OCI-LY7 (cell line): ENCODE results near the gene MIAT. TPM values are rescaled to one million over a fixed set of nuclear protein-coding genes. Genes with fewer than 3 reads are reported as not detected.

Source experiments
- BruUV-seq: library from RNA; stranded (reverse); fragments of 400-500 nt; replicated peaks from 2 replicates; lab custom pipeline; 2021; lab: Mats Ljungman, UMichigan
- CTCF ChIA-PET: fragments of 300-600 bp; sonication (Branson Sonifier 250); formaldehyde crosslinking; loops from one replicate; lab custom pipeline; 2022; ENCODE audit warnings: antibody characterized with exemption; ENCODE audit not compliant: unreplicated experiment; lab: Charles Lee
- POLR2A ChIA-PET: fragments of 300-600 bp; sonication (Branson Sonifier 250); formaldehyde crosslinking; loops from one replicate; lab custom pipeline; 2022; ENCODE audit warnings: antibody characterized with exemption; lab: Charles Lee
- DNase-seq: peaks from one replicate; pipeline ENCODE4 v3.0.0-alpha.2; 2015; ENCODE audit warnings: low spot score
- H2AFZ ChIP-seq: fragments of 200-600 bp; sonication (generic), shearing (Covaris generic); 2 replicates; pipeline ENCODE4 v1.6.1; 2014; ENCODE audit warnings: mild to moderate bottlenecking, antibody characterized with exemption, low read length, moderate library complexity
- H3K27ac ChIP-seq: fragments of 200-600 bp; sonication (generic); 2 replicates; pipeline ENCODE4 v1.5.1; 2014; ENCODE audit warnings: mixed run types, low read depth, mild to moderate bottlenecking, moderate library complexity, low read length, inconsistent platforms; ENCODE audit not compliant: poor library complexity, severe bottlenecking
- H3K36me3 ChIP-seq: fragments of 200-600 bp; sonication (generic); 2 replicates; pipeline ENCODE4 v1.6.1; 2014; ENCODE audit warnings: mild to moderate bottlenecking, antibody characterized with exemption, low read length, moderate library complexity, mixed read lengths; ENCODE audit not compliant: insufficient read depth
- H3K4me1 ChIP-seq: fragments of 200-600 bp; sonication (generic); 2 replicates; pipeline ENCODE4 v1.5.1; 2014; ENCODE audit warnings: mild to moderate bottlenecking, low read length; ENCODE audit not compliant: insufficient read depth, poor library complexity, severe bottlenecking
- H3K4me2 ChIP-seq: fragments of 200-600 bp; sonication (generic); 2 replicates; pipeline ENCODE4 v1.6.1; 2014; ENCODE audit warnings: mild to moderate bottlenecking, low read length
- H3K4me3 ChIP-seq: fragments of 200-600 bp; sonication (generic); 2 replicates; pipeline ENCODE4 v1.5.1; 2014; ENCODE audit warnings: mild to moderate bottlenecking, low read depth, low read length; ENCODE audit not compliant: poor library complexity, severe bottlenecking
- H3K79me2 ChIP-seq: fragments of 200-600 bp; sonication (generic); 2 replicates; pipeline ENCODE4 v1.6.1; 2016; ENCODE audit warnings: low read depth, mild to moderate bottlenecking, low read length, moderate library complexity, mixed read lengths; ENCODE audit not compliant: insufficient read depth
- H3K9me2 ChIP-seq: fragments of 200-600 bp; sonication (generic); 2 replicates; pipeline ENCODE4 v1.6.1; 2016; ENCODE audit warnings: mild to moderate bottlenecking, low read length, mixed read lengths; ENCODE audit not compliant: insufficient read depth
- H3K9me3 ChIP-seq: fragments of 200-600 bp; sonication (generic); 2 replicates; pipeline ENCODE4 v1.6.1; 2014; ENCODE audit warnings: mild to moderate bottlenecking, mixed run types, low read length, mixed read lengths
- H4K20me1 ChIP-seq: fragments of 200-600 bp; sonication (generic); 2 replicates; pipeline ENCODE4 v1.6.1; 2014; ENCODE audit warnings: mild to moderate bottlenecking, antibody characterized with exemption, low read length, moderate library complexity, mixed read lengths; ENCODE audit not compliant: insufficient read depth
- EZH2phosphoT487 ChIP-seq: fragments of 200-600 bp; sonication (generic); IDR thresholded peaks from 2 replicates; pipeline ENCODE4 v1.6.1; 2018; ENCODE audit warnings: low read depth, borderline replicate concordance, mild to moderate bottlenecking, mixed run types, antibody characterized with exemption, low read length, moderate library complexity, mixed read lengths
- intact Hi-C: fragments of 100-400 bp; cut with micrococcal nuclease; formaldehyde crosslinking; loops from one replicate; pipeline ENCODE4 v1.10.0; 2022; ENCODE audit not compliant: unreplicated experiment
- total RNA-seq, 2 experiments: library from RNA; depleted of rRNA in 1 of 2; stranded (reverse); fragments of >200 nt in 1 of 2; shearing (Covaris generic) in 1 of 2; gene quantifications; 2 replicates each; pipeline ENCODE4 v1.2.3, GENCODE V29; 2014 to 2022
- TF ChIP-seq, protein P1 (sequence below): fragments of 200-600 bp; sonication (generic); conservative IDR thresholded peaks from 2 replicates; pipeline ENCODE4 v1.5.1; 2014; ENCODE audit warnings: mild to moderate bottlenecking, antibody characterized with exemption, low read length, moderate library complexity, mixed read lengths

Gene MIAT
- total RNA-seq, 2 experiments from 2014 or later: 4.1 to 8.7 TPM

DNA sequence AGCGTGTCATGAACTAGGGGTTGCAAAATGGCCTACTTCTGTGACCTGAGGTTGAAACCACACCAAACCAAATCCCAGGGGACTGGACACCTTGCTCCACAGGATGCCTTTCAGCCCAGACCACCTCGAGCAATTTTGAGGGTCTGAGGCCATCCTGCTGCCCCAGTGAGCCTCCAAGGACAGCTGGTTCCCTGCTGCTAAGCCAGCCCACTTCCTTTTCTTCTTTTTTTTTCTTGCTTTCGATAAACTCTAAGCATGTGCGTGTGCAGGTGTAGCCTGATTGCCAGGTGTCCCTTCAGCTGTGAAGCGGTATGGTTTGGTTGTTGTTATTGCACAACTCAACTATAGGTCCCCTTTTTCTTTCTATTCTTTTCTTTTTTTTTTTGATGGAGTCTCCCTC lies 42.2 kb upstream of the MIAT start:
- H3K27ac ChIP-seq: peak overlapping the region; percentile 42
- no peaks in the 10 kb centered on the region for H3K36me3 ChIP-seq
- peak; percentile 92 for DNase-seq
- ChIA-PET POLR2A (no interaction called here), CTCF (no interaction called here)
- intact Hi-C loops: loop anchor here (1.0 kb wide), 1 partner anchor 80 kb away; no protein-coding TSS in a partner anchor
- no peaks in the 10 kb centered on the region for H3K9me2 ChIP-seq
- no peak for TF ChIP-seq EZH2phosphoT487
- TF ChIP-seq, protein P1, sequence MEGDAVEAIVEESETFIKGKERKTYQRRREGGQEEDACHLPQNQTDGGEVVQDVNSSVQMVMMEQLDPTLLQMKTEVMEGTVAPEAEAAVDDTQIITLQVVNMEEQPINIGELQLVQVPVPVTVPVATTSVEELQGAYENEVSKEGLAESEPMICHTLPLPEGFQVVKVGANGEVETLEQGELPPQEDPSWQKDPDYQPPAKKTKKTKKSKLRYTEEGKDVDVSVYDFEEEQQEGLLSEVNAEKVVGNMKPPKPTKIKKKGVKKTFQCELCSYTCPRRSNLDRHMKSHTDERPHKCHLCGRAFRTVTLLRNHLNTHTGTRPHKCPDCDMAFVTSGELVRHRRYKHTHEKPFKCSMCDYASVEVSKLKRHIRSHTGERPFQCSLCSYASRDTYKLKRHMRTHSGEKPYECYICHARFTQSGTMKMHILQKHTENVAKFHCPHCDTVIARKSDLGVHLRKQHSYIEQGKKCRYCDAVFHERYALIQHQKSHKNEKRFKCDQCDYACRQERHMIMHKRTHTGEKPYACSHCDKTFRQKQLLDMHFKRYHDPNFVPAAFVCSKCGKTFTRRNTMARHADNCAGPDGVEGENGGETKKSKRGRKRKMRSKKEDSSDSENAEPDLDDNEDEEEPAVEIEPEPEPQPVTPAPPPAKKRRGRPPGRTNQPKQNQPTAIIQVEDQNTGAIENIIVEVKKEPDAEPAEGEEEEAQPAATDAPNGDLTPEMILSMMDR: no peak
- peak overlapping the region; percentile 55 for H3K4me2 ChIP-seq
- H3K4me1 ChIP-seq: peaks cover 53% of the 10 kb centered on the region
- no TSS peak for BruUV-seq
- H3K9me3 ChIP-seq: no peaks in the 10 kb centered on the region
- H4K20me1 ChIP-seq: no peaks in the 10 kb centered on the region
- no peak overlapping the region for H3K4me3 ChIP-seq
- no peak overlapping the region for H2AFZ ChIP-seq
- no peaks in the 10 kb centered on the region for H3K79me2 ChIP-seq

DNA sequence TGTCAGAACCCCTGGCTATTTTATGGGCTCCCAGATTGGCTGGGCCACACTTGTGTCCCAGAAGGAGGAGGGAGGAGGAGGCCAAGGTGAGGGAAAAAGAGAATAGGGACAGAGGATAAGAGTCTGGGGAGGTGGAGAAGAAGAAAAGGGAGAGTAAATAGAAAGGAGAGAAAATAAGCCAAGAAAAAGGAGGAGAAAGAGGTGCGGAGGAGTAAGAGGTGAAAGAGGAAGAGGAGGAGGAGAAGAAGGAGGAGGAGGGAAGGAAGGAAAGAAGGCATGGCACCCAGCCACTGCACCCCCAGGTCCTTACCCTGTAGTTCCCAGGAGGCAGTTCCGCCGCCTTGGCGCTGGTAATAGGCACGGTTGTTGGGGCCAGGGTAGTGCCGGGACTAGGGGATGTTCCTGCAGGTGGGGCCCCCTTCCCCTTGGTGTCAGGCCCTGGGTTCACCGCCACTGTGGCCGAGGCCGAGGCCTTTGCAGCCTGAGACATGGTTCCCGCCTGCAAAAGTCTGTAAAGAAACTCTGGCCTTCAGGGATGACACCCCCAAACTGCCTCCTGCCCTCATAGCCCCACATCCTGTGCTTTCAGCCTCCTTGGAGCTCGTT lies 41.5 kb upstream of the MIAT start:
- CTCF ChIA-PET: no interaction called here
- H3K4me3 ChIP-seq: no peak overlapping the region
- H3K9me2 ChIP-seq: no peaks in the 10 kb centered on the region
- no peaks in the 10 kb centered on the region for H3K79me2 ChIP-seq
- no peak overlapping the region; the same call in 1 of the 2 replicates for H2AFZ ChIP-seq
- POLR2A ChIA-PET: interaction anchor here (1.1 to 1.2 kb wide), 2 partner anchors 8 to 54 kb away, joined by 4 read pairs; no protein-coding TSS in a partner anchor
- peak overlapping the region; percentile 42 for H3K27ac ChIP-seq
- H3K36me3 ChIP-seq: no peaks in the 10 kb centered on the region
- BruUV-seq: no TSS peak
- no peaks in the 10 kb centered on the region for H3K9me3 ChIP-seq
- peak overlapping the region; percentile 55 for H3K4me2 ChIP-seq
- H3K4me1 ChIP-seq: peaks cover 45% of the 10 kb centered on the region
- intact Hi-C loops: loop anchor here (1.0 kb wide), 1 partner anchor 81 kb away; no protein-coding TSS in a partner anchor
- no peaks in the 10 kb centered on the region for H4K20me1 ChIP-seq
- DNase-seq: peak; percentile 6
- TF ChIP-seq, protein P1: no peak
- TF ChIP-seq EZH2phosphoT487: no peak

DNA sequence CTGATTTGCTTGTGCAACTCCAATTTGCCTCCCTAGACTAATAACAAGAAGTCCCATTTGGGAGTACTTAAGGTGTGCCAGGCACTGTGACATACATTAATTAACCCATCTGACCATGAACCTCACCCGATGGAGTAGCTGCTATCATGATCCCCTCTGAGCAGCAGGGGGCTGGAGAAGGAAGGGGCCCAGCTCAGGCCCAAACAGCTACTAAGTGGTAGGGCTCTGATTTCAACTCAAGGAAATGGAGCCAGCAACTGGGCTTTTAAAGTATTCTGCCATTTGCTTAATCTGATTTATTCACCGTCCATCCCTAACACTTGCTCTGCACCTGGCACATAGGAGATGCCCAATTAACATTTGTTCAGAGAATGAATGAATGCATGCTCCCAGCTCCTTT lies 40.7 kb upstream of the MIAT start:
- Histone ChIP-seq H3K4me3 (no peak overlapping the region), H3K9me2 (no peaks in the 10 kb centered on the region), H3K36me3 (no peaks in the 10 kb centered on the region), H3K4me1 (peaks cover 42% of the 10 kb centered on the region), H3K4me2 (peak overlapping the region; percentile 55), H4K20me1 (no peaks in the 10 kb centered on the region), H3K79me2 (no peaks in the 10 kb centered on the region), H2AFZ (peak overlapping the region; percentile 21; the same call in 1 of the 2 replicates), H3K27ac (no peak overlapping the region), H3K9me3 (no peaks in the 10 kb centered on the region)
- POLR2A ChIA-PET: interaction anchor here (1.1 to 1.2 kb wide), 2 partner anchors 9 to 54 kb away, joined by 4 read pairs; no protein-coding TSS in a partner anchor
- DNase-seq: peak; percentile 18
- BruUV-seq: no TSS peak
- intact Hi-C loops: no loop called here
- TF ChIP-seq, protein P1: no peak
- TF ChIP-seq EZH2phosphoT487: no peak
- CTCF ChIA-PET: no interaction called here
